HG03196 (cell line): ENCODE data around the gene GPC6.

ENCODE experiments used
- ATAC-seq: cut with Tn5 transposase; IDR thresholded peaks from one replicate; pipeline ENCODE4 v1.9.1; 2021; ENCODE audit not compliant: unreplicated experiment

Gene GPC6

GRCh38 chr13:93368296-93368695 lies 141.7 kb downstream of the GPC6 start:
- no peak for ATAC-seq

- no peak for ATAC-seq
These were observed 142.1 kb downstream of the GPC6 start for GRCh38 chr13:93368718-93369117.

GRCh38 chr13:93372856-93373255 lies 146.2 kb downstream of the GPC6 start:
- ATAC-seq, result no peak

GRCh38 chr13:93375491-93375890 lies 148.9 kb downstream of the GPC6 start:
- no peak for ATAC-seq

GRCh38 chr13:93377196-93377595 lies 150.6 kb downstream of the GPC6 start:
- ATAC-seq, result no peak

- ATAC-seq, result no peak
These were observed 151.6 kb downstream of the GPC6 start for GRCh38 chr13:93378184-93378583.

GRCh38 chr13:93386116-93386515 lies 159.5 kb downstream of the GPC6 start:
- ATAC-seq, result no peak

- no peak for ATAC-seq
These were observed 162.1 kb downstream of the GPC6 start for GRCh38 chr13:93388701-93389100.

- ATAC-seq, result no peak
These were observed 171.0 kb downstream of the GPC6 start for GRCh38 chr13:93397619-93398018.

GRCh38 chr13:93398167-93399035 lies 171.8 kb downstream of the GPC6 start:
- ATAC-seq, result no peak

GRCh38 chr13:93399212-93399611 lies 172.6 kb downstream of the GPC6 start:
- ATAC-seq, result no peak

GRCh38 chr13:93406136-93406535 lies 179.5 kb downstream of the GPC6 start:
- no peak for ATAC-seq

- no peak for ATAC-seq
These were observed 180.9 kb downstream of the GPC6 start for GRCh38 chr13:93407551-93407950.

GRCh38 chr13:93409001-93409400 lies 182.4 kb downstream of the GPC6 start:
- ATAC-seq, result no peak

- no peak for ATAC-seq
These were observed 183.2 kb downstream of the GPC6 start for GRCh38 chr13:93409816-93410215.

GRCh38 chr13:93411186-93411680 lies 184.6 kb downstream of the GPC6 start:
- ATAC-seq, result no peak

GRCh38 chr13:93412676-93413075 lies 186.1 kb downstream of the GPC6 start:
- ATAC-seq, result no peak

GRCh38 chr13:93413972-93414717 lies 187.5 kb downstream of the GPC6 start:
- ATAC-seq, result no peak

GRCh38 chr13:93416736-93417355 lies 190.2 kb downstream of the GPC6 start:
- ATAC-seq, result no peak

GRCh38 chr13:93418398-93418797 lies 191.8 kb downstream of the GPC6 start:
- ATAC-seq, result no peak

GRCh38 chr13:93420206-93420605 lies 193.6 kb downstream of the GPC6 start:
- ATAC-seq, result no peak

GRCh38 chr13:93420887-93421286 lies 194.3 kb downstream of the GPC6 start:
- no peak for ATAC-seq
